Urinary bladder (tissue), 4 donors: Measurements from ENCODE around the gene FAM83D. TPM values are rescaled to one million over a fixed set of nuclear protein-coding genes. Genes with fewer than 3 reads are reported as not detected.

ENCODE experiments used
- DNase-seq: peaks from one replicate; pipeline ENCODE4 v3.0.0-alpha.2; 2015; ENCODE audit errors: extremely low spot score
- H3K27ac ChIP-seq: one replicate; pipeline ENCODE4 v1.5.1; 2013; ENCODE audit warnings: low read depth, mild to moderate bottlenecking, moderate library complexity
- H3K36me3 ChIP-seq: one replicate; pipeline ENCODE4 v1.6.1; 2013; ENCODE audit warnings: mild to moderate bottlenecking, moderate library complexity; ENCODE audit not compliant: insufficient read depth
- H3K4me1 ChIP-seq: one replicate; pipeline ENCODE4 v1.6.1; 2013; ENCODE audit warnings: mild to moderate bottlenecking, moderate library complexity; ENCODE audit not compliant: insufficient read depth
- H3K4me3 ChIP-seq: one replicate; pipeline ENCODE4 v1.5.1; 2013; ENCODE audit warnings: low read depth, low read length
- WGBS: extraction: QIAGEN DNeasy Blood & Tissue Kit; methylation state at CpG from one replicate; pipeline ENCODE4 v1.1.7; 2013; 5-methylcytosine and 5-hydroxymethylcytosine counted together
- polyA plus RNA-seq: library from polyadenylated mRNA; stranded (reverse); fragments of 200-250 nt; gene quantifications from one replicate; pipeline ENCODE4 v1.2.3, GENCODE V29; 2013
- total RNA-seq: library from RNA; depleted of rRNA; stranded (reverse); fragments of >200 nt; gene quantifications from one replicate; pipeline ENCODE4 v1.2.3, GENCODE V29; 2014
- donor health status: healthy with polysubstance abuse.
- donor health status: healthy.

FAM83D gene
- 11.4 TPM for total RNA-seq
- polyA plus RNA-seq = 27.1 TPM

- peak; percentile 89 for DNase-seq
- no peaks in the 10 kb centered on the region for H3K4me1 ChIP-seq
- no peak within 1 kb of the TSS for H3K27ac ChIP-seq
- no peaks in the 10 kb centered on the region for H3K36me3 ChIP-seq
- under 1% methylated on average over 95 of the region's 95 CpGs for WGBS
- H3K4me3 ChIP-seq = peak within 1 kb of the TSS; percentile 48
Measured at GRCh38 chr20:38926142-38926933, at the start of gene FAM83D. Gene FAM83D (plus strand): TSS chr20:38926417. CDS start chr20:38926443, 26 bp downstream.

GRCh38 chr20:38877483-38877882, 48.7 kb upstream of the FAM83D start:
- 89% methylated on average over 6 of the region's 6 CpGs for WGBS
- no peaks in the 10 kb centered on the region for H3K36me3 ChIP-seq
- H3K4me1 ChIP-seq = no peaks in the 10 kb centered on the region
- no peak overlapping the region for H3K4me3 ChIP-seq
- no peak overlapping the region for H3K27ac ChIP-seq
- DNase-seq = no peak

GRCh38 chr20:38878866-38879265, 47.4 kb upstream of the FAM83D start:
- H3K4me3 ChIP-seq = no peak overlapping the region
- H3K36me3 ChIP-seq = no peaks in the 10 kb centered on the region
- no peaks in the 10 kb centered on the region for H3K4me1 ChIP-seq
- WGBS = 13% methylated on average over 9 of the region's 9 CpGs
- no peak for DNase-seq
- no peak overlapping the region for H3K27ac ChIP-seq

GRCh38 chr20:38880952-38881735, 45.1 kb upstream of the FAM83D start:
- no peak overlapping the region for H3K4me3 ChIP-seq
- H3K4me1 ChIP-seq = no peaks in the 10 kb centered on the region
- H3K36me3 ChIP-seq = no peaks in the 10 kb centered on the region
- 71% methylated on average over 14 of the region's 14 CpGs for WGBS
- DNase-seq = no peak
- no peak overlapping the region for H3K27ac ChIP-seq

GRCh38 chr20:38881806-38882440, 44.3 kb upstream of the FAM83D start:
- 93% methylated on average over 4 of the region's 4 CpGs for WGBS
- no peaks in the 10 kb centered on the region for H3K36me3 ChIP-seq
- no peak for DNase-seq
- H3K4me1 ChIP-seq = no peaks in the 10 kb centered on the region
- H3K4me3 ChIP-seq = no peak overlapping the region
- no peak overlapping the region for H3K27ac ChIP-seq

- Histone ChIP-seq H3K27ac (no peak overlapping the region), H3K36me3 (no peaks in the 10 kb centered on the region), H3K4me3 (no peak overlapping the region), H3K4me1 (no peaks in the 10 kb centered on the region)
- 77% methylated on average over 2 of the region's 2 CpGs for WGBS
- DNase-seq = no peak
Measured at GRCh38 chr20:38882600-38882999, 43.6 kb upstream of the FAM83D start.

GRCh38 chr20:38883081-38883980, 42.9 kb upstream of the FAM83D start:
- H3K36me3 ChIP-seq = no peaks in the 10 kb centered on the region
- DNase-seq = no peak
- H3K4me3 ChIP-seq = no peak overlapping the region
- no peaks in the 10 kb centered on the region for H3K4me1 ChIP-seq
- H3K27ac ChIP-seq = no peak overlapping the region
- 46% methylated on average over 20 of the region's 20 CpGs for WGBS

GRCh38 chr20:38883981-38884733, 42.1 kb upstream of the FAM83D start:
- WGBS = 87% methylated on average over 13 of the region's 13 CpGs
- no peak overlapping the region for H3K27ac ChIP-seq
- H3K36me3 ChIP-seq = no peaks in the 10 kb centered on the region
- H3K4me1 ChIP-seq = no peaks in the 10 kb centered on the region
- DNase-seq = no peak
- no peak overlapping the region for H3K4me3 ChIP-seq

- H3K27ac ChIP-seq = no peak overlapping the region
- no peaks in the 10 kb centered on the region for H3K4me1 ChIP-seq
- 70% methylated on average over 6 of the region's 6 CpGs for WGBS
Measured at GRCh38 chr20:38885357-38885756, 40.9 kb upstream of the FAM83D start.

GRCh38 chr20:38888059-38888831, 38.0 kb upstream of the FAM83D start:
- 66% methylated on average over 13 of the region's 13 CpGs for WGBS
- no peak for DNase-seq
- H3K4me3 ChIP-seq = no peak overlapping the region
- no peak overlapping the region for H3K27ac ChIP-seq
- no peaks in the 10 kb centered on the region for H3K4me1 ChIP-seq
- H3K36me3 ChIP-seq = no peaks in the 10 kb centered on the region

More at GRCh38 chr20:38885357-38885756, 40.9 kb upstream of the FAM83D start:
- H3K4me3 ChIP-seq = no peak overlapping the region
- DNase-seq = no peak
- H3K36me3 ChIP-seq = no peaks in the 10 kb centered on the region

GRCh38 chr20:38889050-38889449, 37.2 kb upstream of the FAM83D start:
- H3K4me3 ChIP-seq = no peak overlapping the region
- no peak for DNase-seq
- H3K36me3 ChIP-seq = no peaks in the 10 kb centered on the region
- WGBS = 87% methylated on average over 2 of the region's 2 CpGs
- no peaks in the 10 kb centered on the region for H3K4me1 ChIP-seq
- H3K27ac ChIP-seq = no peak overlapping the region
